Breast epithelium (tissue), 4 donors: ENCODE results near the gene ACACB. TPM values are rescaled to one million over a fixed set of nuclear protein-coding genes. Genes with fewer than 3 reads are reported as not detected.

Source experiments
- DNase-seq, 2 donors: peaks; one replicate each; pipeline ENCODE4 v3.0.0-alpha.2; 2019; ENCODE audit warnings: low spot score in 2 of 2
- H3K27ac ChIP-seq, 2 donors: fragments of 200-600 bp; sonication (generic) in 1 of 2; one replicate each; pipeline ENCODE4 v1.5.1; 2016 to 2019; ENCODE audit warnings: mild to moderate bottlenecking in 1 of 2
- H3K27me3 ChIP-seq, 2 donors: fragments of 200-600 bp; sonication (generic) in 1 of 2; one replicate each; pipeline versions ENCODE4 v1.5.1 to v1.6.0; 2017 to 2019; ENCODE audit warnings: control low read depth in 1 of 2, mild to moderate bottlenecking in 1 of 2
- H3K36me3 ChIP-seq: fragments of 200-600 bp; one replicate; pipeline ENCODE4 v1.5.1; 2019
- H3K4me1 ChIP-seq, 2 donors: fragments of 200-600 bp; sonication (generic); one replicate each; pipeline ENCODE4 v1.5.1; 2016 to 2019; ENCODE audit warnings: control low read depth in 1 of 2
- H3K4me3 ChIP-seq, 3 donors: fragments of 200-600 bp; sonication (generic); 1 replicate in 2 of 3; 2 replicates in 1 of 3; pipeline ENCODE4 v1.5.1; 2016 to 2019; ENCODE audit warnings: mild to moderate bottlenecking in 3 of 3, moderate library complexity in 2 of 3
- H3K9me3 ChIP-seq, 2 donors: fragments of 200-600 bp; sonication (generic) in 1 of 2; one replicate each; pipeline ENCODE4 v1.5.1; 2016 to 2019; ENCODE audit warnings: control low read depth in 1 of 2
- CTCF ChIP-seq, 3 donors: fragments of 450-650 bp; IDR thresholded peaks; one replicate each; pipeline ENCODE4 v1.5.1; 2016 to 2017; ENCODE audit warnings: antibody characterized with exemption in 3 of 3, mild to moderate bottlenecking in 3 of 3, moderate library complexity in 3 of 3
- POLR2A ChIP-seq: fragments of 450-650 bp; IDR thresholded peaks from one replicate; pipeline ENCODE4 v1.6.1; 2016; ENCODE audit warnings: antibody characterized with exemption, mild to moderate bottlenecking, moderate library complexity
- POLR2AphosphoS5 ChIP-seq, 3 donors: sonication (generic); formaldehyde crosslinking; IDR thresholded peaks; one replicate each; pipeline ENCODE4 v1.6.1; 2017; ENCODE audit warnings: antibody characterized with exemption in 3 of 3
- intact Hi-C: fragments of 100-400 bp; cut with DNase I; formaldehyde crosslinking; loops from one replicate; pipeline ENCODE4 v1.15.1; 2023; ENCODE audit warnings: low total_unique reads
- total RNA-seq, 3 donors: library from RNA; depleted of rRNA; stranded (reverse); fragments of >200 nt; gene quantifications; one replicate each; pipeline ENCODE4 v1.1.0, GENCODE V29; 2016

Gene ACACB
- total RNA-seq, 3 donors from 2014 or later = 223 to 957 (median 301) TPM

GRCh38 chr12:109109746-109110350 is 6.5 kb upstream of the ACACB start:
- H3K9me3 ChIP-seq = no peaks in the 10 kb centered on the region
- H3K4me3 ChIP-seq = no peak overlapping the region
- TF ChIP-seq CTCF (IDR thresholded peaks at IDR 0.05) = no peak
- TF ChIP-seq POLR2A = no peak
- TF ChIP-seq POLR2AphosphoS5 (IDR thresholded peaks at IDR 0.05) = no peak
- DNase-seq = no peak
- H3K27me3 ChIP-seq = no peaks in the 10 kb centered on the region
- H3K4me1 ChIP-seq = peaks cover 0 to 11% of the 10 kb centered on the region in 2 donors
- H3K27ac ChIP-seq = peak overlapping the region; percentile 54 to 92
- intact Hi-C loops = loop anchor here (10.0 kb wide), 1 partner anchor 755 kb away; no protein-coding TSS in a partner anchor
- H3K36me3 ChIP-seq = no peaks in the 10 kb centered on the region

GRCh38 chr12:109110988-109111495 is 5.3 kb upstream of the ACACB start:
- Histone ChIP-seq H3K27me3 (no peaks in the 10 kb centered on the region), H3K4me3 (peak overlapping the region; percentile 49 to 80 (median 65)), H3K9me3 (no peaks in the 10 kb centered on the region), H3K27ac (peak overlapping the region; percentile 92 to 94), H3K36me3 (no peaks in the 10 kb centered on the region), H3K4me1 (peaks cover 0 to 11% of the 10 kb centered on the region in 2 donors)
- no peak for TF ChIP-seq CTCF (IDR thresholded peaks at IDR 0.05)
- peak; percentile 27 for TF ChIP-seq POLR2A
- peak; percentile 77 to 92 (median 90) for TF ChIP-seq POLR2AphosphoS5 (IDR thresholded peaks at IDR 0.05)
- intact Hi-C loops = no loop called here
- peak; percentile 77 to 81 for DNase-seq

GRCh38 chr12:109112720-109113465 is 3.5 kb upstream of the ACACB start:
- peak overlapping the region in 1 of 2 donors; percentile 33 for H3K27ac ChIP-seq
- no peak overlapping the region for H3K4me3 ChIP-seq
- peaks cover 0 to 11% of the 10 kb centered on the region in 2 donors for H3K4me1 ChIP-seq
- no peaks in the 10 kb centered on the region for H3K9me3 ChIP-seq
- H3K36me3 ChIP-seq = no peaks in the 10 kb centered on the region
- TF ChIP-seq POLR2AphosphoS5 (IDR thresholded peaks at IDR 0.05) (no peak), CTCF (IDR thresholded peaks at IDR 0.05) (no peak), POLR2A (no peak)
- no peaks in the 10 kb centered on the region for H3K27me3 ChIP-seq
- no peak for DNase-seq
- intact Hi-C loops = no loop called here

GRCh38 chr12:109113661-109114321 is 2.6 kb upstream of the ACACB start:
- intact Hi-C loops = no loop called here
- no peak for DNase-seq
- H3K4me3 ChIP-seq = no peak overlapping the region
- no peaks in the 10 kb centered on the region for H3K9me3 ChIP-seq
- H3K27ac ChIP-seq = peak overlapping the region; percentile 33 to 77
- TF ChIP-seq POLR2A (no peak), CTCF (IDR thresholded peaks at IDR 0.05) (no peak), POLR2AphosphoS5 (IDR thresholded peaks at IDR 0.05) (no peak)
- peaks cover 0 to 11% of the 10 kb centered on the region in 2 donors for H3K4me1 ChIP-seq
- no peaks in the 10 kb centered on the region for H3K36me3 ChIP-seq
- H3K27me3 ChIP-seq = no peaks in the 10 kb centered on the region
